Tibial nerve (tissue), 4 donors: Measurements from ENCODE around the gene CCDC122. TPM values are rescaled to one million over a fixed set of nuclear protein-coding genes. Genes with fewer than 3 reads are reported as not detected.

Experiments
- DNase-seq, 2 donors: peaks; one replicate each; pipeline ENCODE4 v3.0.0-alpha.2; 2019; ENCODE audit warnings: low spot score in 2 of 2
- H3K27ac ChIP-seq, 4 donors: fragments of 200-600 bp; sonication (generic) in 3 of 4; one replicate each; pipeline ENCODE4 v1.5.1; 2017 to 2019; ENCODE audit warnings: mild to moderate bottlenecking in 1 of 4
- H3K27me3 ChIP-seq, 2 donors: fragments of 200-600 bp; sonication (generic) in 1 of 2; one replicate each; pipeline versions ENCODE4 v1.5.1 to v1.6.0; 2017 to 2019
- H3K36me3 ChIP-seq, 3 donors: fragments of 200-600 bp; sonication (generic); one replicate each; pipeline ENCODE4 v1.5.1; 2018 to 2019
- H3K4me1 ChIP-seq, 4 donors: fragments of 200-600 bp; sonication (generic) in 3 of 4; one replicate each; pipeline ENCODE4 v1.5.1; 2017 to 2019
- H3K4me3 ChIP-seq, 4 donors: fragments of 200-600 bp; sonication (generic) in 3 of 4; one replicate each; pipeline ENCODE4 v1.5.1; 2017 to 2019; ENCODE audit warnings: mild to moderate bottlenecking in 1 of 4, moderate library complexity in 1 of 4
- H3K9me3 ChIP-seq, 4 donors: fragments of 200-600 bp; sonication (generic) in 3 of 4; one replicate each; pipeline ENCODE4 v1.5.1; 2017 to 2019
- CTCF ChIP-seq, 5 experiments: fragments of 200-600 bp in 3 of 5; fragments of 450-650 bp in 2 of 5; sonication (generic) in 3 of 5; IDR thresholded peaks; one replicate each; pipeline ENCODE4 v1.5.1; 2016 to 2019; ENCODE audit warnings: antibody characterized with exemption in 5 of 5, mild to moderate bottlenecking in 3 of 5, moderate library complexity in 2 of 5
- EP300 ChIP-seq, 2 donors: sonication (generic); formaldehyde crosslinking; IDR thresholded peaks; one replicate each; pipeline ENCODE4 v1.6.1; 2017; ENCODE audit warnings: antibody characterized with exemption in 2 of 2, mild to moderate bottlenecking in 1 of 2
- POLR2A ChIP-seq, 2 donors: fragments of 450-650 bp; IDR thresholded peaks; one replicate each; pipeline ENCODE4 v1.6.1; 2017; ENCODE audit warnings: antibody characterized with exemption in 2 of 2, mild to moderate bottlenecking in 2 of 2, moderate library complexity in 2 of 2
- WGBS, 2 donors: methylation state at CpG; one replicate each; pipeline ENCODE4 v1.1.5; 2018; 5-methylcytosine and 5-hydroxymethylcytosine counted together
- total RNA-seq, 4 donors: library from RNA; depleted of rRNA; stranded (reverse); fragments of >200 nt; gene quantifications; one replicate each; pipeline ENCODE4 v1.1.0, GENCODE V29; 2016

CCDC122 gene
- 1 to 10 TPM; 1.0 to 5.7 (median 2.5) TPM for total RNA-seq

GRCh38 chr13:43878892-43879754 lies at the start of gene CCDC122:
CCDC122 (minus strand) TSS chr13:43879740; CDS start chr13:43869376, 10,364 bp downstream.
- peak; percentile 48 to 62 for DNase-seq
- peak within 1 kb of the TSS; percentile 79 to 99 (median 94) for H3K27ac ChIP-seq
- H3K4me3 ChIP-seq, result peak within 1 kb of the TSS; percentile 75 to 94 (median 88)
- H3K36me3 ChIP-seq, result no peaks in the 10 kb centered on the region
- 1 to 3% methylated on average over 27 to 69 of the region's 78 CpGs for WGBS, 2 donors
- TF ChIP-seq POLR2A (IDR thresholded peaks at IDR 0.05), result peak in 1 of 2 donors; percentile 51
- TF ChIP-seq CTCF (IDR thresholded peaks at IDR 0.05), result peak in 2 of 5 experiments; percentile 15 to 20
- peak in 1 of 2 donors; percentile 70 for TF ChIP-seq EP300 (IDR thresholded peaks at IDR 0.05)
- H3K27me3 ChIP-seq, result no peaks in the 10 kb centered on the region
- H3K4me1 ChIP-seq, result peaks cover 0 to 29% (median 18%) of the 10 kb centered on the region in 4 donors
- no peaks in the 10 kb centered on the region for H3K9me3 ChIP-seq

GRCh38 chr13:43924549-43925245 lies 45.2 kb upstream of the CCDC122 start:
- no peak for TF ChIP-seq EP300 (IDR thresholded peaks at IDR 0.05)
- H3K4me1 ChIP-seq, result no peaks in the 10 kb centered on the region
- 82 to 88% methylated on average over 5 of the region's 5 CpGs for WGBS, 2 donors
- no peaks in the 10 kb centered on the region for H3K9me3 ChIP-seq
- no peak overlapping the region for H3K27ac ChIP-seq
- no peak for DNase-seq
- H3K4me3 ChIP-seq, result no peak overlapping the region
- no peaks in the 10 kb centered on the region for H3K36me3 ChIP-seq
- H3K27me3 ChIP-seq, result no peaks in the 10 kb centered on the region

GRCh38 chr13:43920965-43921674 lies 41.6 kb upstream of the CCDC122 start:
- no peak for DNase-seq
- Histone ChIP-seq H3K27ac (no peak overlapping the region), H3K4me1 (no peaks in the 10 kb centered on the region), H3K9me3 (no peaks in the 10 kb centered on the region), H3K4me3 (no peak overlapping the region), H3K36me3 (no peaks in the 10 kb centered on the region), H3K27me3 (no peaks in the 10 kb centered on the region)
- WGBS, 2 donors, result 97% methylated on average over 1 of the region's 1 CpG
- TF ChIP-seq POLR2A (IDR thresholded peaks at IDR 0.05) (no peak), CTCF (IDR thresholded peaks at IDR 0.05) (no peak), EP300 (IDR thresholded peaks at IDR 0.05) (no peak)

- H3K4me1 ChIP-seq, result no peaks in the 10 kb centered on the region
These were observed 39.1 kb upstream of the CCDC122 start for GRCh38 chr13:43918636-43919035.

More at GRCh38 chr13:43918636-43919035, 39.1 kb upstream of the CCDC122 start:
- Histone ChIP-seq H3K27ac (no peak overlapping the region), H3K27me3 (no peaks in the 10 kb centered on the region), H3K9me3 (no peaks in the 10 kb centered on the region), H3K4me3 (no peak overlapping the region), H3K36me3 (no peaks in the 10 kb centered on the region)
- 78% methylated on average over 5 of the region's 5 CpGs for WGBS, 2 donors
- TF ChIP-seq POLR2A (IDR thresholded peaks at IDR 0.05) (no peak), EP300 (IDR thresholded peaks at IDR 0.05) (no peak), CTCF (IDR thresholded peaks at IDR 0.05) (no peak)
- DNase-seq, result no peak
